Measurements from ENCODE around the gene SYNPR.
"Not testable (repeated sequence)": the region's sequence is repeated elsewhere in the genome, so short reads cannot be mapped to it uniquely, and the experiment has no call there.

Gene SYNPR

GRCh38 chr3:63242124-63242523 is 36.0 kb upstream of the SYNPR start:
- no peak overlapping the region for H3K4me3 ChIP-seq (ENCODE audit: low read depth, low read length)
- no peak for DNase-seq (ENCODE audit: low read depth)
- TF ChIP-seq CTCF (IDR thresholded peaks at IDR 0.05; ENCODE audit: low read depth, low read length, missing control alignments) = no peak

DNA sequence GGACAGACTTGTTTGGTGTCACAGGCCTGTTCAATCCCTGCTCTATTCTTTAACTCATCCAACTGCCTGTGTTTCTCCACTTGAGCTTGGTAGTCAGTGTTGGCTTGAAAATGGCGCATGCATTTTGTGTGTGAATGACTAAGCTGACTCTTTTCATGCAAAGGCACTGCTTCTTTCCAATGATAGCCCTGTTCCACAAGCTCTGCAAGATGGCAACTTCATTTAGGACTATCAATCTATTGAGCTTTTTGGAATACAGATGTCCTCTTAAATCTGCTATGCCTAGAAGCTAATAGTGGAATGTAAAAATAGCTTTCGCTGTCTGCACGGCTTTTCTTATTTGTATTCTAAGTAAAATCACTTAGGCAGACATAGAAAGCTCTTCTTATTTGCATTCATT is 33.6 kb upstream of the SYNPR start:
- TF ChIP-seq CTCF (IDR thresholded peaks at IDR 0.05; ENCODE audit: low read depth, low read length, missing control alignments) = no peak
- no peak overlapping the region for H3K4me3 ChIP-seq (ENCODE audit: low read depth, low read length)
- DNase-seq (ENCODE audit: low read depth) = no peak

DNA sequence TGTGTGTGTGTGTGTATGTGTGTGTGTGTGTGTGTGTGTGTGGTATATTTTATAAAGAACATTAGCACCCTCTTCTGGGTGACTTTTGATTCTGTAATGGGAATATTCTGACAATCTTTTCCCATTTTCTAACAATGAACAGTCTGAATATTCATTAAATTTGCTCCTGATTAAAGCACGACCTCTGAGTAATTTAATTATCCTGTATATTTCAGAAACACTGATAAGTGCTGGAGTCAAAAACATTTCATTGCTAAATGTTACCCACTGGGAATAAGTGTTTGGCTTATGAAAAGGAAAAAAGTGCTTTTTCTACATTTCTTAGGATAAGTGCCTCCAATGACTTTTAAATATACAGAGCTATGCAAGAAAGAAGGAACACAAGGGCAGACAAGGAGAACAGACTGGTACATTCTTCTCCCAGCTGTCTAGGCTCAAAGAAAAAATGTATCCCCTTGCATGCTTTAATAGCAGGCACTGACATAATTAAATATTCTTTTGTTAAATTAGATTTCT is 32.3 kb upstream of the SYNPR start:
- no peak overlapping the region for H3K4me3 ChIP-seq (ENCODE audit: low read depth, low read length)
- DNase-seq (ENCODE audit: low read depth) = no peak
- no peak for TF ChIP-seq CTCF (IDR thresholded peaks at IDR 0.05; ENCODE audit: low read depth, low read length, missing control alignments)

- no peak overlapping the region for H3K4me3 ChIP-seq (ENCODE audit: low read depth, low read length)
- DNase-seq (ENCODE audit: low read depth) = no peak
- TF ChIP-seq CTCF (IDR thresholded peaks at IDR 0.05; ENCODE audit: low read depth, low read length, missing control alignments) = no peak
Measured at GRCh38 chr3:63248015-63248414, 30.1 kb upstream of the SYNPR start.

DNA sequence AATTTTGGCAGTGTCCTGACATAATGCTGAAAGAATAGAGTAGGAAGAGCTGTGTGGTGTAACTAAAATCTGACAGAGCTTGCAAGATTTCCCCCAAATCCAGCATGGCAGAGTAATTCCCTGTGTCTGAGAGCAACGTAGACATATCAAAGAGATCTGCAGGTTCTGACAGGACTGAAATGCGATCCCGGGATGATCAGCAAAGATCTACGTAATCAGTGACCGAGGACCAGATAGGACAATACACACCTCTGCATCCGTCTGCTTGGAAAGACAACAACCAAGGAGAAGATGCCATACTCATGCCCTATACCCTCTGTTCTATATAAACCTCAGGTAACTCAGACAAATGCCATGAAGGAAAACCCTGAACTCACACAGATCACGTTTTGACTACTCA is 26.6 kb upstream of the SYNPR start:
- no peak for TF ChIP-seq CTCF (IDR thresholded peaks at IDR 0.05; ENCODE audit: low read depth, low read length, missing control alignments)
- DNase-seq (ENCODE audit: low read depth) = no peak
- no peak overlapping the region for H3K4me3 ChIP-seq (ENCODE audit: low read depth, low read length)

- not testable (repeated sequence) for H3K4me3 ChIP-seq (ENCODE audit: low read depth, low read length); DNase-seq (ENCODE audit: low read depth)
Measured at GRCh38 chr3:63255819-63256218, 22.3 kb upstream of the SYNPR start.

DNA sequence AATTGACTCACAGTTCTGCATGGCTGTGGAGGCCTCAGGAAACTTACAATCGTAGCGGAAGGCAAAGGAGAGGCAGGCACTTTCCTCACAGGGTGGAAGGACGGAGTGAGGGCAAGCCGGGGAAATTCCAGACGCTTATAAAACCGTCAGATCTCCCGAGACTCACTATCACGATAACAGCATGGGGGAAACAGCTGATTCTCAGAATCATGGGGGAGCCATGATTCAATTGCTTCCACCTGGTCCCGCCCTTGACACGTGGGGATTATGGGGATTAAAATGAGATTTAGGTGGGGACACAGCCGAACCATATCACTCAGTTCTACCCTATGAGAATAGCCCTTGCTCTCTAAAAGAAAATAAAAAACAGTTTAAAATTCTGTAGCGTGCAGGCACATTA is 13.4 kb upstream of the SYNPR start:
- H3K4me3 ChIP-seq (ENCODE audit: low read depth, low read length) = no peak overlapping the region
- no peak for TF ChIP-seq CTCF (IDR thresholded peaks at IDR 0.05; ENCODE audit: low read depth, low read length, missing control alignments)
- DNase-seq (ENCODE audit: low read depth) = no peak
